Thyroid gland (tissue), 4 donors: Measurements from ENCODE around the gene CLSTN2. TPM values are rescaled to one million over a fixed set of nuclear protein-coding genes. Genes with fewer than 3 reads are reported as not detected.

Experiments used
- DNase-seq, 2 donors: peaks; one replicate each; pipeline ENCODE4 v3.0.0-alpha.2; 2019
- H3K27ac ChIP-seq, 3 donors: fragments of 200-600 bp; sonication (generic); 1 replicate in 2 of 3; 2 replicates in 1 of 3; pipeline ENCODE4 v1.5.1; 2016 to 2019; ENCODE audit warnings: mild to moderate bottlenecking in 1 of 3, moderate library complexity in 1 of 3
- H3K27me3 ChIP-seq: fragments of 200-600 bp; sonication (generic); one replicate; pipeline ENCODE4 v1.5.1; 2019
- H3K36me3 ChIP-seq, 2 donors: fragments of 200-600 bp; sonication (generic); one replicate each; pipeline ENCODE4 v1.5.1; 2016 to 2019
- H3K4me1 ChIP-seq, 2 donors: fragments of 200-600 bp; sonication (generic); one replicate each; pipeline ENCODE4 v1.5.1; 2017 to 2019
- H3K4me3 ChIP-seq, 3 donors: fragments of 200-600 bp; sonication (generic); replicated peaks in 1 of 3; 1 replicate in 2 of 3; 2 replicates in 1 of 3; pipeline ENCODE4 v1.5.1; 2016; ENCODE audit warnings: mild to moderate bottlenecking in 1 of 3
- H3K9me3 ChIP-seq: fragments of 200-600 bp; sonication (generic); one replicate; pipeline ENCODE4 v1.5.1; 2017
- CTCF ChIP-seq, 6 experiments: fragments of 200-600 bp in 3 of 6; fragments of 450-650 bp in 3 of 6; sonication (generic) in 3 of 6; IDR thresholded peaks; one replicate each; pipeline ENCODE4 v1.5.1; 2016 to 2019; ENCODE audit warnings: antibody characterized with exemption in 6 of 6, mild to moderate bottlenecking in 2 of 6, inconsistent platforms in 1 of 6, moderate library complexity in 1 of 6
- POLR2A ChIP-seq, 2 donors: fragments of 450-650 bp; IDR thresholded peaks; one replicate each; pipeline ENCODE4 v1.6.1; 2017; ENCODE audit warnings: antibody characterized with exemption in 2 of 2, mild to moderate bottlenecking in 2 of 2, moderate library complexity in 1 of 2
- WGBS, 2 donors: methylation state at CpG; one replicate each; pipeline ENCODE4 v1.1.5; 2017; 5-methylcytosine and 5-hydroxymethylcytosine counted together
- intact Hi-C: fragments of 100-400 bp; cut with DNase I; formaldehyde crosslinking; loops from one replicate; pipeline ENCODE4 v1.15.1; 2023
- total RNA-seq, 4 donors: library from RNA; depleted of rRNA; stranded (reverse); fragments of >200 nt; gene quantifications; one replicate each; pipeline ENCODE4 v1.2.3, GENCODE V29; 2016

The CLSTN2 gene
- total RNA-seq, 4 donors from 2014 or later = 9.7 to 32.9 (median 15.5) TPM

GRCh38 chr3:139934613-139935015 is 371 bp upstream of the CLSTN2 start:
- H3K27me3 ChIP-seq = peaks cover 10% of the 10 kb centered on the region
- peak overlapping the region; percentile 12 to 25 (median 14) for H3K4me3 ChIP-seq
- H3K4me1 ChIP-seq = peaks cover 8 to 13% of the 10 kb centered on the region in 2 donors
- DNase-seq = peak; percentile 37 to 40
- TF ChIP-seq POLR2A (IDR thresholded peaks at IDR 0.05) (no peak), CTCF (IDR thresholded peaks at IDR 0.05) (peak in 2 of 6 experiments; percentile 15 to 27)
- WGBS, 2 donors = 5 to 20% methylated on average over 2 to 21 of the region's 25 CpGs
- no peaks in the 10 kb centered on the region for H3K36me3 ChIP-seq
- intact Hi-C loops = no loop called here
- peak overlapping the region in 1 of 3 donors; percentile 7 for H3K27ac ChIP-seq
- H3K9me3 ChIP-seq = no peaks in the 10 kb centered on the region

GRCh38 chr3:139935866-139936817 is 1.2 kb downstream of the CLSTN2 start:
- intact Hi-C loops = no loop called here

GRCh38 chr3:139937674-139938279 is 2.8 kb downstream of the CLSTN2 start:
- no peak overlapping the region for H3K27ac ChIP-seq
- WGBS, 2 donors = 4 to 5% methylated on average over 8 of the region's 8 CpGs
- H3K9me3 ChIP-seq = no peaks in the 10 kb centered on the region
- intact Hi-C loops = no loop called here
- peaks cover 10% of the 10 kb centered on the region for H3K27me3 ChIP-seq
- DNase-seq = peak; percentile 49 to 54
- TF ChIP-seq CTCF (IDR thresholded peaks at IDR 0.05) = peak; percentile 28 to 80 (median 58)
- TF ChIP-seq POLR2A (IDR thresholded peaks at IDR 0.05) = no peak
- no peak overlapping the region for H3K4me3 ChIP-seq
- H3K36me3 ChIP-seq = no peaks in the 10 kb centered on the region
- H3K4me1 ChIP-seq = peaks cover 13 to 15% of the 10 kb centered on the region in 2 donors

More at GRCh38 chr3:139935866-139936817, 1.2 kb downstream of the CLSTN2 start:
- H3K4me3 ChIP-seq = peak overlapping the region in 1 of 3 donors; percentile 25
- H3K36me3 ChIP-seq = no peaks in the 10 kb centered on the region
- TF ChIP-seq POLR2A (IDR thresholded peaks at IDR 0.05) (no peak), CTCF (IDR thresholded peaks at IDR 0.05) (no peak)
- WGBS, 2 donors = 6 to 7% methylated on average over 10 to 18 of the region's 42 CpGs
- H3K9me3 ChIP-seq = no peaks in the 10 kb centered on the region
- peaks cover 13 to 14% of the 10 kb centered on the region in 2 donors for H3K4me1 ChIP-seq
- no peak overlapping the region for H3K27ac ChIP-seq
- peaks cover 10% of the 10 kb centered on the region for H3K27me3 ChIP-seq
- DNase-seq = peak; percentile 13 to 30

GRCh38 chr3:139939681-139940190 is 4.8 kb downstream of the CLSTN2 start:
- intact Hi-C loops = no loop called here
- 76 to 84% methylated on average over 2 of the region's 2 CpGs for WGBS, 2 donors
- no peak for DNase-seq

More at GRCh38 chr3:139939681-139940190, 4.8 kb downstream of the CLSTN2 start:
- Histone ChIP-seq H3K27ac (no peak overlapping the region), H3K27me3 (peaks cover 7% of the 10 kb centered on the region), H3K9me3 (no peaks in the 10 kb centered on the region), H3K36me3 (no peaks in the 10 kb centered on the region), H3K4me1 (peaks cover 10 to 19% of the 10 kb centered on the region in 2 donors), H3K4me3 (no peak overlapping the region)
- TF ChIP-seq CTCF (IDR thresholded peaks at IDR 0.05) (no peak), POLR2A (IDR thresholded peaks at IDR 0.05) (no peak)
